ENCODE measurements around the gene CTTNBP2NL.

CTTNBP2NL gene, protein sequence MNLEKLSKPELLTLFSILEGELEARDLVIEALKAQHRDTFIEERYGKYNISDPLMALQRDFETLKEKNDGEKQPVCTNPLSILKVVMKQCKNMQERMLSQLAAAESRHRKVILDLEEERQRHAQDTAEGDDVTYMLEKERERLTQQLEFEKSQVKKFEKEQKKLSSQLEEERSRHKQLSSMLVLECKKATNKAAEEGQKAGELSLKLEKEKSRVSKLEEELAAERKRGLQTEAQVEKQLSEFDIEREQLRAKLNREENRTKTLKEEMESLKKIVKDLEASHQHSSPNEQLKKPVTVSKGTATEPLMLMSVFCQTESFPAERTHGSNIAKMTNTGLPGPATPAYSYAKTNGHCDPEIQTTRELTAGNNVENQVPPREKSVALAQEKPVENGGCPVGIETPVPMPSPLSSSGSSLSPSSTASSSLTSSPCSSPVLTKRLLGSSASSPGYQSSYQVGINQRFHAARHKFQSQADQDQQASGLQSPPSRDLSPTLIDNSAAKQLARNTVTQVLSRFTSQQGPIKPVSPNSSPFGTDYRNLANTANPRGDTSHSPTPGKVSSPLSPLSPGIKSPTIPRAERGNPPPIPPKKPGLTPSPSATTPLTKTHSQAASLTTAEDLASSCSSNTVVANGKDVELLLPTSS

DNA sequence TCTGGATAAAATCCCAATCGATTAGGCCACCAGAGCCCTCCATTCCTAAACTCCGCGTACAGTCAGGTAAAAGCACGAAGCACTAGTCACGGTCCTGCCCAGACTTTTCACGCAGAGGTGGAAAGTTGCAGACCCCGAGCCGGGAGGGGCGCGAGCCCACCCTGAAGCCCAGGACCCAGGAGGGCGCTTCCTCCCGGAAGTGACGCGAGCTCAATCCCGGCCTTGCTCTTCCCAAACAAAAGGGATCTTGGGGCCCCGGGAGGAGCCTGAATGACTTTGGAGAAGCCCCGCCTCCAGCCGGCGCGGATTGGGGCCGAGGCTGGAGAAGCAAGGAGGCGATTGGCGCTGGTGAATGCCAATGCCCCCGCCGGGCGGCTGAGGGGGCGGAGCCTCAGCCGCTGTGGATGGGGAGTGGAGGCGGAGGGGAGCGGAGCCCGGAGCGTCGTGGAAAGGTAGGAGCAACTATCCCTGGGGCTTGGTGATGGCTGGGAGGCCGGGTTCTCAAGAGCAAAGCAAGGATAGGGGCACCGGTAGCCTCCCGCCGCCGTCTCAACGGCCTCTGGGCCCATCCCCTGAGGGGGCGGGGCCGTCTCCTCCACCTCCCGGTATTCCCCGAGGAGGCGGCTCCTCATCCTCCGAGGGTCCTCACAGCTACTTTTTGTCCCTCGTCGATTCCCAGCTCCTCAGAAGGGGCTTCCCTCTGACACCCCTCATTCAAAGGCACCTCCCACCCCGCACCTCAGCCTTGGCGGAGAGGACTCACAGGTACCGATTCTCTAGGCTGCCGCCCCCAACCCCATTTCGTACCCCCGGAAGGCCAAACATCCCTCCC lies at the start of gene CTTNBP2NL:
Gene CTTNBP2NL (plus strand): TSS at position 394 of the 832 bp plus-strand sequence. CDS start 19,952 bp downstream, outside the sequence.
- DNase-seq (ENCODE audit: low spot score): peak; percentile 97

DNA sequence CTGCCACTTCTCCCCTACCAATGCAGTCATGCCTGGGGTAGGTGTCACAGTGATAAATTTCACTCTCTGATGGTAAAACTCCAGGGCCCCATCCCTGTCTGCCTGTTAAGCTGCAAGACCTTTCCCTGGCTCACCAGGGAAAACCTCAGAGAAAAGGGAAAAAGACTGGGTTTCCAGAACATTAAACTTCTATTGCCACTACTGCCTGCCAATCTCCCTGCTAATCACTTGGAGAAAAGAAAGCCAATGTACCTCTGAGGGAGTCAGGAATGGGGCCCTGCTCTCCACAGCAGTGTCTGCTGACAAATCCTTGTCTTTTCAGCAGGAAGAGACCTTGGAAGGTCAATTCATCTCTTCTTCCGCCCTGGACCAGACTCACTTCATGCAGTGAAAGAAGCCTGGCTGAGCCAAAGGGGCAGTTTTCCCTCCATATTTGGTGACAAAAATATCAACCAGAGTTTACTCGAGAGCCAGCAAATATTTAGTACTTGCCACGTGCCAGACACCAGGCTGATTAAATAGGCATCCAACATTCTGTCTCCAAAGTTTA lies 49.1 kb upstream of the CTTNBP2NL start:
- no peak for DNase-seq (ENCODE audit: low spot score)

DNA sequence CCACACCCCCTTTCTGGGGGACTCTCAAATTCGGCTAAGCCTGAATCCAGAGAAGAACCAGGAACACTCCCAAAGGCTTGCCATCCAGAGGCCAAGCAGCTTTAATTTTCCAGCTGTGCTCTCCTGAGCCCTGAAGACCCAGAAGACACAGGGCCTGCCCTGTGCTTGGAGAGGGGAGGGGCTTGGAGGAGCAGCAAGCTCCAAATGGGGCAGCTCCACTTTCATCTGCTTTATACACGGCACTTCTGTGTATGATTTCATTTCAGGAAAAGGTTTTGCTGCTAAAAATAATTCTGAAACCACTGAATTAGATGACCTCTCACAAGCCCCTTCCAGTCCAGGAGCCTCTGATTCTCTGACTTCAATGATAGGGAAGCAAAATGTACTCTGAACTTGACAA lies 39.2 kb upstream of the CTTNBP2NL start:
- DNase-seq (ENCODE audit: low spot score): no peak

DNA sequence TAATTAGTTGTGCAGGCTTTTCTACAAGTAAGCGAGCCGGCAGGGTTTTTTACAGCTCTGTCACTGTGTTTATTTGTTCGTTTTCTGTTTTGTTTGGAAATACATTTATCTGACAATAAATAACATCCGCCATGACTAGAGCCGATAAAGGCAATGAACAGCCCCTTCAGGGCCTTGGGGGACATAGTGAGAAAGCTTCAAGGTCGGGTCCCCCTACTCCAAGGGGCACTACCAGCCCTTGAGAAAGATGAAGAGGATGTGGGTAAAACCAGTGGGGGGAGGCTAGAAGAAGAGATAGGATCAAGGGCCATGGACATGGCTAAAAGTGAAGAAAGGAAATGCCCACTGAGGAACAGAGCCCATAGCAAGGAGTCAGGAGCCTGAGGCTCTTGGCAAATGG lies 38.5 kb upstream of the CTTNBP2NL start:
- DNase-seq (ENCODE audit: low spot score): no peak

DNA sequence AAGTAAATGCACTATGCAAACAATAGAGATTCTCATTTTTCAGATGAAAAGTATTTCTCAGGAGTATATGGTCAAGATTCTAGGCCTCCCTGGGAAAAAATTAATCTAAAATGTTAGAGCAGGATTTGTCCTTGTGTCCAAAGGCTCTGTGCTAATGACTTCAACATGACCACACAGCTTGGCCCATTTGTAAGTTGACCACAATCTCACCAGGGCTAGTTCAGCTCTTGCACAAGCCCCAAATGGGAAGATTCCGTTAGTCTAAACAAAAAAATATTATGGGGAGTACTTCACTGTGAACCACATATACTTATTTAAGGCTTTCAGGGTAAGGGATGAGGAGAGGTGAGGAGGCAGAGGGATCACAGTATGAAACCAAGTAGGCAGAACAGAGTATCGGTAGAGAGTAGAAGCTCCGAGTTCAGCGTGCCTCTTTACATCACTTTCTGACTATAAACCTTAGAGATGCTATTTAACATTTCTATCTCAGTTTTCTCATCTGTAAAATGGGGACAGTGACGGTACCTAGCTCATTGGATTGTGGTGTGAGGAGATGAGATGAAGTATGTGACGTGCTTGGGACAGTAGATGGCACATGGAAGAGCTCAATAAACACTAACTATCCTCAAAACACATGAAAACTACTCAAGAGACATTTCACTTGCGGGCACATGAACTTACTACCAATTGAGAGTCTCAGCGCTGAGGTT lies 37.8 kb upstream of the CTTNBP2NL start:
- DNase-seq (ENCODE audit: low spot score): no peak

DNA sequence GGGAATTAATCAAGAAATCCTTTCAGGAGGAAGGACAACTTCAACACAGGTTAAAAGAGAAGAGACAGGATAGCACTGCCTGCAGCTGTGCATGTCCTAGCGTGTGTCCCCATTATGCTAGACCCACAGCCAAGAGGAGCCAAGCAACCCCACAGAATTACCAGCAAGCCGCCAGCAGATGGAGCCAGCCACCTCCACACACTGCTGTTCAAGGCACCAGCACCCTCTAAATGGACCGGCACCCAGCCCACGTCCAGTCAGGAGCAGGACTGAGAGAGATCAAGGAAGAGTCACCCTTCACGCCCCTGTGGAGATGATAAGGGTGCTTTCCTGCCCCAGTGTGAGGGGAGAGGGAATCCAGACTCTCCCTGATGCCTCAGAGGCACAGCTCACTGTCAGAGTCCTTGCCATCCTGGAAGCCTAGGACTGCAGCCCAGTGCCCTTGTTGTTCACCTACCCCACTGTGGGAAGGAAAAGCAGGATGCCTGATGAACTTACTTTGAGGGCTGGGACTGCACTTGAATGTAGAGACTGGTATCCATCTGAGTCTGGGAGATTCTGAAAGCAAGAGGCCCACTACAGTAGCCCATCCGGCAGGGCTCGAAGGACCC lies 37.1 kb upstream of the CTTNBP2NL start:
- DNase-seq (ENCODE audit: low spot score): peak; percentile 86

DNA sequence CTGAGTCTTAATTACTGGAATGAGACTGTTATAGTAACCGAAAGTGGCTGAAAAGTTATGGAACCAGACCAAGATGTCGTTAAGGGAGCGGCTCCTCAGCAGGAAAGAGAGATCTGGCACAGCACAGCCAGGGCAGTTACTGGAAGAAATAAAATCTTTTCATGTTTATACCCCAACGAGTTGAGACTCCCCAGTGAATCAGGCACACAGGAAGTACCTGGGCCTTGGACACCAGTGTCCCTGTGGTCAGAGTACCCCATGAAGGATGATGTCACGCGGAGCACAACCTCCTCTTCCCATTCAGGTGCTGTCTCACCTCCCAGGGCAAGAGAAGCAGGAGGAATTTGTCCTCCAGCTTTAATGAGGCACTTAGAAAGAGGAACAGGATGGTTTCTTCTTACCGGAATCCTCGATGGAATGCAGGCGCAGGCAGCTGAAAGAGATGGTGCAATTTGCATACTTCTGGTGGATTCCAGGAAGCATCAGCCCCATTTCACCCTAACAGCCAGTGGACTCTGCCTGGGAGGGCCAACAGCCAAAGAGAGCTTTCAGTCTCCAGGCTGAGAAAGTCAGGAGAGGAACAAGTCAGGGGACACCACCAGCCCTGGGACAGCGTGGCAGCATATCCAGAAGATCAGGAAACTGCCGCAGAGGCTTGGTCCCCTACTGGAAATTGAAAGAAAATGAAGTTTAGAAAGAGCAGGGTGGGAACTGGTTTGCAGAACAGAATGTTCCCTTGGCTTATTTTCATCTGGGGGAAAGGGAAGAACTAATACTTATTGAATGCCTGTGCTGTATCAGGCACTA lies 35.9 kb upstream of the CTTNBP2NL start:
- DNase-seq (ENCODE audit: low spot score): peak; percentile 34

DNA sequence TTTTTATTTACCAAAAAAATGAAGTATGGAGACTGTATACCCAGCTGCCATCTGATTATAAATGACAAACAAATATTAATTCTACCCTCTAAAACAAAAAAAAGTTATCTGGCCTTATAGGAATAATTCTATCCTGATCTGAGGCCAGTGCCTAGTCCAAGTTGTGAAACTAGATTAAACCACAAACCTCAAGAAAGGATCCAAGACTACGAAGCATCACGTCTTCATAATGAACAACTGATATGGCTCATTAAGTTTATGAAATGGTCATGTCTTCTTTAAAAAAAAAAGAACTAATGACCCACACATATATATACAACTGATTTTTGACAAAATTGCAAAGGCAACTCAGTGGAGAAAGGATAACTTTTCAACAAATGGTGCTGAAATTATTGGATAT lies 32.4 kb upstream of the CTTNBP2NL start:
- DNase-seq (ENCODE audit: low spot score): no peak

DNA sequence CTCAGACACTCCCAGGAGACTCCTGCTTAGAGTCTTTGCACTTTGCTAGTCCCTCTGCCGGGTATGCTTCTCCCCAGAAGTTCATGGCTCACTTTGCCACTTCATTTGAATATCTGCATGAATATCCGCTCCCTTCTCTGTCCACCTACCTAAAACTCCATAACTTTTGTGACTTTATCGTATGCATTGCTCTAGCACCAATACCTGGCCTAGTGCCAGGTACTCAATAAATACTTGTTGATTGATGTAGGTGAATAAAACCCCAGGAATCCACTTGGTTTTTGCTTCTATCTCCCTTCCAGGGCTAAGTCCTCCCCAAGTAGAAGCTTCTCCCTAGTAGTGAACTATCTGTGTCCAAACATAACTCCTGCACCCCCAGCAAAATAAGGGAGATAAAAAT lies 27.8 kb upstream of the CTTNBP2NL start:
- DNase-seq (ENCODE audit: low spot score): no peak

DNA sequence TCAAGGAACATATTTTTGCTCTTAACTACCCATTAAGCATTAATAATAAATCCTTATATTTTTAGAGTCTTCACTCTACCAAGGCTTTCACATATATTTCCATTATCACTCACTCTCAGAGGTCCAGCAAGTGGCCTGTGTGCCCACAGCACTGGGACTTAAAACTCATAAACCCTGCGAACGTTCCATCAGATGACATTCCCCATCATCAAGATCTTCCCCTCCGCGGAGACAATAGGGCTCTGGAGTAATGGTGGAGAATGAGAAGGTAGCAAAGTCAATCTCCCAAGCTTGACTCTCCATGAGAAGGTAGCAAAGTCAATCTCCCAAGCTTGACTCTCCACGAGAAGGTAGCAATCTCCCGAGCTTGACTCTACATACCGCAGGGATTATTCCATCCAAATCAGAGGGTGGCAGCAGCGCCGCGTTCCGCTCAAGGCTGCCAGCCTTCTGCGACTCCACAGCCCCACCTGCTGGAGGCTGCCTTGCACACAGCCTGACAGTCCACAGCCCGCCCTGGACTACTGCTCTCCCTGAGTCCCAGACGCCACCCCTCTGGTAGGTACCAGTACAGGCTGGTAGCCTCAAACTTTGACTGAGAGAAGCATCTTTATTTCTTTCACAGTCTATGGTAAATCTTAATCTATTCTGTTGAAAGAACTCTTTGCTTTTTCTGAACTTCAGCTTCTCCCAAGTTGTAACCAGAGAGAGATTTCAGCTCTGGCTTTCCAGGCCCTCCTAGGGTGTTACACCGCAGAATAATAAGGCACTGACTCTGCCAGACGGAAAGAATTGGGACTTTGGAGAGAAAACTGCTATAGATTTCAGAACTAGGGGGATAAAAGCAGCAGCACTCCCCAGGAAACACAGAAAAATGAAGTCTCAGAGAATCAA lies 26.4 kb upstream of the CTTNBP2NL start:
- DNase-seq (ENCODE audit: low spot score): peak; percentile 94

DNA sequence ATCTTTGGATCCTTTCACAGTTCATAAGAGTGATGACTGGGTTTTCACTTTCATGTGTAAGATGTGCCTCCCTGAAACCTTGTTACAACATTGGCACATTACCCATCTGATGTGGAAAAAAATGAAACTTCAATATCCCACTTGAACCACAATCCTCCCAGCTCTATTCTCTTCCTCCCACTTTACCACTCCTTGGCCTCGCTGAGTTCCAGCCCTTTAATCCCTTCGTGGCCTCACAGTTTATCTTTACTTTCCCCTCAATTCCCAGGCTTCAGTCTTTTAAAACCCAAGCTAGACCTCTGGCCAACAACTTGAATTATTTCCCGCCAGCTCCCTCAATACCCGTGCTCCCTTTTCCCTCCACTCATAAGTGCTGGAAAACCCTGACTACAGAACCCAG lies 25.0 kb upstream of the CTTNBP2NL start:
- DNase-seq (ENCODE audit: low spot score): no peak

DNA sequence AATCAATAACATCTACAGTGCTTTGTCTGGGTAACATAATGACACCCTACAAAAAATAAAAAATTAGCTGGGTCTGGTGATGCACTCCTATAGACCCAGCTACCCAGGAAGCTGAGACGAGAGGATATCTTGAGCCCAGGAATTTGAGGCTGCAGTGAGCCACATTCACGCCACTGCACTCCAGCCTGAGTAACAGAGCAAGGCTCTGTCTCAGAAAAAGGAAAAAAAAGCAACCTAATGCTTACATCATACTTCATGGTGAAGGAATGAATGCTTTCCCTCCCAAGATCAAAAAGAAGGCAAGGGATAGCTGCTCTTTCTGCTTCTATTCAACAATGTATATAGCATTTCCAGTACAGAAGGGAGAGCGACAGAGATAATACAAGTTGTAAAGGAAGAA lies 24.2 kb upstream of the CTTNBP2NL start:
- no peak for DNase-seq (ENCODE audit: low spot score)

DNA sequence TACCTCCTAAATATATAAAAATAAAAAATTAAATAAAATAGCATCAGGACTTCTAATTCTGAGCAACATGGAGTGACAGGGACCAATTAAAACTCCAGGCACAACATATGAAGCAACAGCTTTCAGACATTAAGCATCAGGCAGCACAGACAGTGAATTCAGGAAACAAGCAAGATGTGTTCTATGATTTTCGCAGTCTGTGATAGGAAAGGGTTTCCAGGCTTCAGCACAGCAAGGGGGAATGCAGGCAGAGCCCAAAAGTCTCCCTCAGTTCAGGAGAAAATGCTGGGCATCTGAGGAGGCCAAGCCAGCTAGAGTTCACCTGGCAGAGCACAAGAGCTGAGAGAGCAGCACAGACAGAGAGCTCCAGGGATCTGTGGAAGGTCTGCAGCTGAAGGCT lies 22.2 kb upstream of the CTTNBP2NL start:
- no peak for DNase-seq (ENCODE audit: low spot score)

DNA sequence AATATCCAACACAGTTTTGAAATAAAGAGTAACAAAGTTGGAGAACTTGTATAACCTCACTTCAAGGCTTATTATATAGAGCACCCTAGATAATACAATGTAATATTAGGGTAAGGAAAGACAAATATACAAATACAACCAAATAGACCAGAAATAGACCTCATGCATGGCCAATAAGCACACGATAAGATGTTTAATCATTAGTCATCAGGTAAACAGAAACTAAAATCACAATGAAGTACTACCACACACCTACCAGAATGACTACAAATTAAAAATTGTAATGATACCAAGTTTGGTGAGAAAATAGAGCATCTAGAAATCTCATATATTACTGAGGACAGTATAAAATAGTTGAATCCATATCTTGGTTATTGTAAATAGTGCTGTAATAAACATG lies 20.3 kb upstream of the CTTNBP2NL start:
- no peak for DNase-seq (ENCODE audit: low spot score)

DNA sequence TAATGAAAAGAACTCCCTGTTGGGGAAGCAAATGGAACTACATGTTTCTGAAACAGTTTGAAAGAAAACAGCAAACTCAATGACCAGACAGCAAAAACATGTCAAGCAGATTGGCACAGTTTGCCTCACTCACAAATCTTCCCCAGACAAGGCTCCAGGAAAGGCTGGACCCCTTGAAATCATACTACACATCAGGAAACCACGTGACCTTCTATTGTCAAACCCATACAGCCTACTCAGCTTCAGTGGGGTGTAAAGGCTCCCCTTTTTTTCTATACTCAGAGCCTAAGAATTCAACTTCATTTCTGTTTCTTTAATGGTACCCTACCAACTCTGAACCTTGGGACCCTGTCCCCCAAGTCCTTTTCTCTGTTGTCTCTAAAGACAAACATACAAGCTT lies 15.7 kb upstream of the CTTNBP2NL start:
- no peak for DNase-seq (ENCODE audit: low spot score)

DNA sequence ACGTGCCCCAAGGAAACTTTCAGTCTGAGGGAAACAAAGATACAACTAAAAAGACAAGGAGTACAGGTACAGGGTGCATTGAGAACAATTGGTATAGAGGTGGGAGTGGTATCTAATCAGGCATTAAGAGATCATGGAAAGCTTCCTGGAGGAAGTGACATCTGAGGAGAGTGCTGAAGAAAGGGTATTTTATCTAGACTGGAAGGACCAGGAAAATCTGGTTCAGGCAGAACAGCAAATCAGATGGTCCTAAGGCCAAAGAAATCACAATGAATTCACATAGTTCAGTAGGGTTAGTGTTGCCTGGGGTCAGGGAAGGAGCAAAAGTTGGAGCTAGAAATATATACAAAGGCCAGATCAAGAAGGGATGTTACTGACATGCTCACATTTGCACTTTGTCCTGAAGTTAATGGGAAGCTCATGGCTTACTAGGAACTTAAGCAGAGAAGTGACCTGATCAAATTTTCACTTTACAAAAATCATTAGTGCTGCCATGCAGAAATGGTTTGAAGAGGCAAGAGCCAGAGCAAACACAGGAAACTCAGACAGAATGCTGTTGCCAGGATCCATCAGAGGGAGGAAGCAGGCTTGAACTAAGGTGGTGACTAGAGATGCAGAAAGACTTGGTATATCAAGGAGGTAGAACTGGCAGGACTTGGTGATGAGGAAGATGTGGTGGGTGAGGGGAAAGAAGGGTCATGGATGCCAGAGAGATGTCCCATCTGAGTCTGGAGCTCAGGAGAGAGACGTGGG lies 14.5 kb upstream of the CTTNBP2NL start:
- DNase-seq (ENCODE audit: low spot score): no peak

DNA sequence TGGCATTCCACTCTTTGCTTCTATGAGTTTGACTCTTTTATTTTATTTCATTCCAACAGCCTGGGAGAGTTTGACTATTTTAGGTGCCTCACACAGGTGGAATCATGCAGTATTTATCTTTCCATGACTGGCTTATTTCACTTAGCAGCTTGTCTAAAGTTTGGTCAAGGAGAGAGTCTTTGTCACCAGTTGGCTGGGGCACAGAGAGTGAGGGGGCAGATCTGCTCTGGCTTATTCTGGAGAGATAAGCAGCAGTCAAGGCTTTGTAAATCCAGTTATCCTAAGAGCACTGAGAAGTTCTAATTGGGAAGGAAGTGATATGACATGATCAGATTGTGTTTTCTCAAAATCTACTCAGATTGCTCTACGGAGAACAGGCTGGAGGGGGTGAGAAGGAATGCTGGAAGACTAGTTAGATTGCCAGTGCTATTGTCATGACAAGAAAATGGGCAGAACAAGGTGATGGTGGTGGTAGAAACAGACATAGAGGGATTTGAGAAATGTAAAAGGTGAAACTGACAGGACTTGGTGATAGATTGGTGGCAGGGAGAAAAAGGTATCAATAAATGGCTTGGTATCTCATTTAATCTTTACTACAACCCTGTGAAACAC lies 12.1 kb upstream of the CTTNBP2NL start:
- DNase-seq (ENCODE audit: low spot score): no peak

DNA sequence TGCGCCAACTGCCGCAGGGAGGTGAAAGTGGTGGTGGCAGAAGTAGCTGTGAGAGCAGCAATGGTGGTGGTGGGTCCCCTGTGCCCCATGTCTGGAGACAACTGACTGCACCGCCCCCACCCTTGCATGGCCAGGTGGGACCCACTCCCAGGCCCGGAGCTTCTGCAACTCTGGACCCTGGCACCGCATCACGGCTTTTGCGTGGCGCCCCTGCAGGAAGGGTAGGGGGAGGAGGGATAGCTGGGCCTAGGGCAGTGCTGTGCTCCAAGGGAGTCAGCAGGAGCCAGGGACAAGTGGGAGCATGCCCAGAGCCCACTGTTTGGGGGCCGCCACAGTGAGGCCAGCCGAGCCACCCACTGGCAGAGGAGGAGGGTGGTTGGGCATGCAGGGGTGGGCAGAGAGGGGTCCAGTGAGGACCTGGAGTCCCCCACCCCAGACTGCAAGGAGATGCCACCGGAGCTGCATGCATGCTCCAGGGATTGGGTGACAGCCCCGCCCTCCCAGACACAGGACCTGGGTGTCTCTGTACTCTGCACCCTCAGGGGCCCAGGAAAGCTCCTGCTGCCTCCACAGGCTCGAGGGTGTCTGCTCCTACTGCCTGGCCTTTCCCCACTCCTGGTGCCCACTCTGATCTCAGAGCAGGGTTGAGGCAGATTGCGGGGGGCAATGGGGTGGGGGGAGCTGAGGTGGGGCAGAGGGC lies 9.8 kb upstream of the CTTNBP2NL start:
- no peak for DNase-seq (ENCODE audit: low spot score)

Data from Ammon's horn (tissue), 1 donor.